WI38 (cell line): Measurements from ENCODE around the gene CSNK1G1.

Experiments used
- H3K4me3 ChIP-seq: 2 replicates; pipeline ENCODE4 v1.5.1; 2011; ENCODE audit warnings: low read depth, mild to moderate bottlenecking, control low read depth, low read length
- CTCF ChIP-seq: IDR thresholded peaks from 2 replicates; pipeline ENCODE4 v1.5.1; 2012; ENCODE audit warnings: low read depth, mild to moderate bottlenecking, control low read depth, low read length

Gene CSNK1G1

GRCh38 chr15:64344651-64345294 lies 11.2 kb downstream of the CSNK1G1 start:
- no peak overlapping the region for H3K4me3 ChIP-seq
- no peak for TF ChIP-seq CTCF

- H3K4me3 ChIP-seq = no peak overlapping the region
- TF ChIP-seq CTCF = no peak
These were observed 12.1 kb downstream of the CSNK1G1 start for GRCh38 chr15:64343841-64344240.

GRCh38 chr15:64343222-64343621 lies 12.8 kb downstream of the CSNK1G1 start:
- TF ChIP-seq CTCF = no peak
- no peak overlapping the region for H3K4me3 ChIP-seq

GRCh38 chr15:64341961-64342360 lies 14.0 kb downstream of the CSNK1G1 start:
- TF ChIP-seq CTCF = no peak
- no peak overlapping the region for H3K4me3 ChIP-seq

- TF ChIP-seq CTCF = no peak
- no peak overlapping the region for H3K4me3 ChIP-seq
These were observed 15.6 kb downstream of the CSNK1G1 start for GRCh38 chr15:64340355-64340754.

GRCh38 chr15:64337761-64338160 lies 18.2 kb downstream of the CSNK1G1 start:
- H3K4me3 ChIP-seq = no peak overlapping the region
- no peak for TF ChIP-seq CTCF

- TF ChIP-seq CTCF = no peak
- H3K4me3 ChIP-seq = no peak overlapping the region
These were observed 21.7 kb downstream of the CSNK1G1 start for GRCh38 chr15:64333986-64334929.
